NB4 (cell line): Measurements from ENCODE around the gene CIITA.

Source experiments
- CTCF ChIP-seq: IDR thresholded peaks from one replicate; pipeline ENCODE4 v1.5.1; 2012; ENCODE audit warnings: low read depth, low read length
- MAX ChIP-seq: IDR thresholded peaks from 2 replicates; pipeline ENCODE4 v1.6.1; 2011; ENCODE audit warnings: low read depth, low read length
- POLR2A ChIP-seq: IDR thresholded peaks from 2 replicates; pipeline ENCODE4 v1.6.1; 2011; ENCODE audit warnings: mild to moderate bottlenecking; ENCODE audit not compliant: insufficient read length; ENCODE audit errors: extremely low read depth

- TF ChIP-seq CTCF (no peak), POLR2A (no peak), MAX (no peak)
Observed at GRCh38 chr16:10931134-10931533, 54.1 kb downstream of the CIITA start.
